Gastroesophageal sphincter (tissue), 3 donors: Measurements from ENCODE around the gene CPEB3.

Experiments used
- CTCF ChIP-seq, 4 experiments: fragments of 200-600 bp in 2 of 4; fragments of 450-650 bp in 2 of 4; sonication (generic) in 1 of 4; IDR thresholded peaks; one replicate each; pipeline ENCODE4 v1.5.1; 2017 to 2019; ENCODE audit warnings: antibody characterized with exemption in 4 of 4, mild to moderate bottlenecking in 2 of 4, moderate library complexity in 2 of 4
- EP300 ChIP-seq: sonication (generic); formaldehyde crosslinking; IDR thresholded peaks from one replicate; pipeline ENCODE4 v1.6.1; 2017; ENCODE audit warnings: antibody characterized with exemption, mild to moderate bottlenecking
- POLR2A ChIP-seq, 2 donors: fragments of 450-650 bp; IDR thresholded peaks; one replicate each; pipeline ENCODE4 v1.6.1; 2017; ENCODE audit warnings: antibody characterized with exemption in 2 of 2, mild to moderate bottlenecking in 2 of 2, moderate library complexity in 1 of 2
- POLR2AphosphoS5 ChIP-seq: sonication (generic); formaldehyde crosslinking; IDR thresholded peaks from one replicate; pipeline ENCODE4 v1.6.1; 2017; ENCODE audit warnings: antibody characterized with exemption

GRCh38 chr10:92079003-92079402 is 211.9 kb downstream of the CPEB3 start:
- TF ChIP-seq POLR2A (IDR thresholded peaks at IDR 0.05) (no peak), CTCF (IDR thresholded peaks at IDR 0.05) (no peak), EP300 (no peak), POLR2AphosphoS5 (no peak)
